Suprapubic skin (tissue), 4 donors: Measurements from ENCODE around the gene MAP1B.

Experiments
- CTCF ChIP-seq, 2 donors: fragments of 200-600 bp in 1 of 2; fragments of 450-650 bp in 1 of 2; sonication (generic) in 1 of 2; IDR thresholded peaks; one replicate each; pipeline ENCODE4 v1.5.1; 2016 to 2019; ENCODE audit warnings: antibody characterized with exemption in 2 of 2, mild to moderate bottlenecking in 1 of 2, moderate library complexity in 1 of 2
- EP300 ChIP-seq: sonication (generic); formaldehyde crosslinking; IDR thresholded peaks from one replicate; pipeline ENCODE4 v1.6.1; 2017; ENCODE audit warnings: antibody characterized with exemption
- POLR2A ChIP-seq, 2 donors: fragments of 450-650 bp; IDR thresholded peaks; one replicate each; pipeline ENCODE4 v1.6.1; 2017; ENCODE audit warnings: antibody characterized with exemption in 2 of 2, mild to moderate bottlenecking in 2 of 2, moderate library complexity in 2 of 2
- POLR2AphosphoS5 ChIP-seq, 3 donors: sonication (generic); formaldehyde crosslinking; IDR thresholded peaks; one replicate each; pipeline ENCODE4 v1.6.1; 2017; ENCODE audit warnings: antibody characterized with exemption in 3 of 3

DNA sequence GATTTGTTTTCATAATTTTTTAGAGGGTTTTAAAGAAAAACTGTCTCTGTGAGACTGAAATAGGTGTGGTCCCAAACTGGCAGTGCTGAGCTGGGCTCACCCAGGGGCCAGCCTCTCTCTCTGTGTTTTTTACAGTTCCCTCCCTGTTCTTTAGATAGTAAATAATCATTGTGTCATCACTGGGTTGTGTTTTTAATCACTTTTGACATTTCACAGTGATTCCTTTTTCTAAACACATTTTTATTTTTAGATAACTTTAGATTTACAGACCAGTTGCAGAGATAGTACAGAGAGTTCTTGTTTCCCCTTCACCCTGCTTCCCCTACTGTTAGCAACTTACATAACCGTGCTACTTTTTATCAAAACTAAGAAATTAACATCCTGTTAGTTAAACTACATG, 44.4 kb downstream of the MAP1B start:
- TF ChIP-seq CTCF (IDR thresholded peaks at IDR 0.05) (no peak), EP300 (no peak), POLR2A (IDR thresholded peaks at IDR 0.05) (no peak), POLR2AphosphoS5 (IDR thresholded peaks at IDR 0.05) (no peak)
